HG03469 (cell line): ENCODE data around the gene AGAP2.

Experiments
- ATAC-seq: cut with Tn5 transposase; IDR thresholded peaks from one replicate; pipeline ENCODE4 v1.9.1; 2021; ENCODE audit warnings: mild to moderate bottlenecking, moderate library complexity, moderate number of reproducible peaks; ENCODE audit not compliant: unreplicated experiment

AGAP2 gene

DNA sequence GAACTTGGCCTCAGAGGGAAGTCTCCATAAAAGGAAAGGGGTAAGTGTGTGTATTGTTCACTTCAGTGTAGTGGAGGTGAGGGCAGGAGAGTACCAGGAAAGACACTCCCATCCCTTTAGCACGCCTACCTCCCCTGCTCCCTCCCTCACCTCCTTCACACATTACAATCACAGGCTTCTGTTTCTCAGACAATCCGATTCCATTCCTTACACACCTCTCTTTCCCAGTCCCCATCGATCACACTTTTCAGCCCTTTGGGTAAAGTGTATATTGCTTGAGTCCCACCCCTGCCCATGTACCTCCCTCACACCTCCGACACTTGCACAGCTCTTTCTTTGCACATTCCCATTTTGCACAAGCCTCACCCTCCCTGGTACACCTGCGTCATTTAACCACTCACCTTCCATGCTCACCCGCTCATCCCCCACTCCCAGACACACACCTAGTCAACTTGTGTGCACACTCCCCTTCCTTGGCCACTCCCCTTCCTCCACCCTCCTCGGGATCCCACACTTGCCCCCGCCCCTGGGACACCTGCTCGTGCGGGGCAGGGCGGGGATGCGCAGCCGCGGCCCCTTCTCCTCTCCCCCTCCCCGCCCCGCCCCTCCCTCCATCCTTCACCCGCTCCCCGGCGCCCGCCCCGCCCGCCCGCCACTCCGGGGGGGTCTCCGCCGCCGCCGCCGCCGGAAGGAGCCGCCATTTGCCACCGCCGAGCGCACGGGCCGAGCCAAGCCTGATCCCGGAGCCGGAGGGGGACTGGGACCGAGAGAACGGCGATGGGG lies 16.1 kb upstream of the AGAP2 start, which contains the start of gene MARCHF9:
TSS of gene MARCHF9 (plus strand) at position 693 of the 783 bp plus-strand sequence. CDS start 426 bp downstream, outside the sequence.
- no peak for ATAC-seq

DNA sequence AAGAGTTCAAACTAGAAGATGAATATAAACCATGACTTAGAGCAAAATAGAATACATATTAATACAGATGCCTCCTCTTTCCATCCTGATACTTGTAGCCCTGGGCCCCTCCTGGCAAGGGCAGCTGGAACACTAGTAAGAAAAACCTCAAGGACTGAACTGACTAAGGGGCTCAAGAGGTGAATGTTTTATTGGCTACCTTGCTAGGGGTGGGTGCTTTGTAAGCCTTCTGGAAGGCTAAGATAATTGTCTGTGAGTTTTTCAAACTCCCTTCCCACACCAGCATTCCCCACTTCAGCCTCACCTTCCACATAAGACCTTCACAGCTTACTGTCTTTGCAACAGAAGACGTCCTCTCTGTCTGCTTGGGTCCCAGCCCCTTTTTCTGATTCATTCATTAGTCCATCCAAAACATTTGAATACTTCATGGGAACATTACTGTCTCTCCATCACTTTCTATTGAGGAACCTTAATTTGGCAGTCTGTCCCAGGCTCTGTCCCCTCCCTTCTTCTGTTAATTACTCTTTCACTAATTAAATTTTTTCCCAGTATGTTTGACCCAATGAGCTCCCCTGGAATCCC lies 15.3 kb upstream of the AGAP2 start:
- no peak for ATAC-seq

DNA sequence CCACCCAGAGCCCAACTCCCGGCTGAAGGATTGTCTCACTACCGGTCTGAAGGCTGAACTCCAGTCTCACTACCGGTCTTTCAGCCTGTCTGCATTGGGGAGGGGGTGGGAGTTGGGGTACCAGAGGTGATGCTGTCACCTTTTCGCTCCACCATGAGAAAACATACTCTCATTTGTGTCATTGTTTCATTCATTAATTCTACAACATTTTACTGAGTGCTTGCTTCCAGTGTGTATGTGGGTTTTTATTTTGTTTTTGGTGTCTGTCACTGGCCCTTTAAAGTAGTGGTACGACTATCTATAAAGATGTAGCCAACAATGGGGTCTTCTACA lies 14.1 kb upstream of the AGAP2 start:
- ATAC-seq: no peak

DNA sequence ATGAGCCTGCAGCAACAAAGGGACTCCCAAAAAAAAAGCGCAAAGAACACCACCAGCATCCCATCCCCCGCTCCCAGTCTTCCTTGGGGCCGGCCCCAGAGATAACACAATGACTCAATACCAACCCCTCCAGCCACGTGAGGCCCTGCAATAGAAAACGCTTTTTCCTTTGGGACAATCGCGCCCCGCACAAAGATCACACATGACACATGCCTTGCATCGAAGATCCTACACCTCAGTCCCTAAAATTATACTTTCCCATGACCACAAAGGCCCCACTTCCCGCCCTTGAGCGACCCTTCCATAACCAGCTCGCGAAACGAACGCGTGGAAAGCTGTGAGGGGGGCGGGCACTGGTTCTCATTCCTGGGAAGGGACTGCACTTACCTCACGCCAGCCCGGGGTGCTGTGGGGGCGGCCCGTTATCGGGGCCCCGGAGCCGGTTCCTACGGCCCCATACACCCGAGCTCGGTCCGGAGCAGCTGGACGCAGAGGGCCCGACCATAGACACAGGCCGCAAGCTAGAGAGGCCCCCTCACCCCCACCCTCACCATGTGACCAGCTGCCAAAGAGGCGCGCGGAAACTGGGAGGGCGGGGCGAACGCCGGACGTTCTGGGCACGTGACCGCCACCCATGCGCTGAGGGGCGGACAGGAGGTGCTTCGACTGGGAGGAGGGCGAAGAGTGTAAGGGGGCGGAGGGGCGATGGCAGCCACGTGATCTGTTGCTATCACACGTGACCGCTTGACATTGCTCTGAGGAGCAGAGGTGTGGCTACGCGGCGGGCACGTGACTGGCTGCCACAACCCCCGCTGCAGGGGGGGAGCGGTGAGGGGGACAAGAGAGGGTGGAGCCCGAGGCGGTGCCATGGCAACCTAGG lies 13.5 kb upstream of the AGAP2 start, which contains the start of gene CDK4:
TSS of gene CDK4 (minus strand) at position 523 of the 880 bp plus-strand sequence. CDS start 593 bp downstream, outside the sequence.
- peak; percentile 66 for ATAC-seq

DNA sequence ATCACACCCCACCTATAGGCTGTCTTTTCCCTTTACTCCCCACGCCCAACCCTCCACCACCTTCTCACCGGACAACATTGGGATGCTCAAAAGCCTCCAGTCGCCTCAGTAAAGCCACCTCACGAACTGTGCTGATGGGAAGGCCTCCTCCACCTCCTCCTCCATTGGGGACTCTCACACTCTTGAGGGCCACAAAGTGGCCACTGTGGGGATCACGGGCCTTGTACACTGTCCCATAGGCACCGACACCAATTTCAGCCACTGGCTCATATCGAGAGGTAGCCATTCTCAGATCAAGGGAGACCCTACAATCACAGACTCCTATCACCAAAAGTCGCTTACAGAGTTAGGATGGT lies 12.9 kb upstream of the AGAP2 start:
- no peak for ATAC-seq

DNA sequence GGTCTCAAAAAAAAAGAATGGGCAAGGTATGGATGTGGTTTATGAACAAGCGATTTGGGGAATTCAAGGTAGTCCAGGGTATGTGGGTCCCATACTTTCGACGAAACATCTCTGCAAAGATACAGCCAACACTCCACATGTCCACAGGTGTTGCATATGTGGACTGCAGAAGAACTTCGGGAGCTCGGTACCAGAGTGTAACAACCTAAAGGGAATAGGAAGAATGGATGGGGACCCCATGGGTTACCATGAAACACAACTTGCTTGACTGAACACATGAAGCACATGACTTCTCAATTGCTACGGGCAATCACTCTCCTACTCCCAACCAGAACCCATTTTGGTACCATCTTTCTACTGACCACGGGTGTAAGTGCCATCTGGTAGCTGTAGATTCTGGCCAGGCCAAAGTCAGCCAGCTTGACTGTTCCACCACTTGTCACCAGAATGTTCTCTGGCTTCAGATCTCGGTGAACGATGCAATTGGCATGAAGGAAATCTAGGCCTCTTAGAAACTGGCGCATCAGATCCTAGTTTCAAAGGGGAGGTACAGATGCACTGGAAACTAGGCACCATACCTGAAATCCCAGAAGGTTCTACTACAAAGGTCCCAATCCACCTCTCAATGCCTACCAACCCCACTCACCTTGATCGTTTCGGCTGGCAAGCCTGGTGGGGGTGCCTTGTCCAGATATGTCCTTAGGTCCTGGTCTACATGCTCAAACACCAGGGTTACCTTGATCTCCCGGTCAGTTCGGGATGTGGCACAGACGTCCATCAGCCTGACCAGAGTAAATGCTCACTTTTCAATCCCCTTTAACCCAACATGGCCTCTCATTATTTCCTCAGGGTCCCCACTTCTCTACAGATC lies 12.3 kb upstream of the AGAP2 start:
- no peak for ATAC-seq

DNA sequence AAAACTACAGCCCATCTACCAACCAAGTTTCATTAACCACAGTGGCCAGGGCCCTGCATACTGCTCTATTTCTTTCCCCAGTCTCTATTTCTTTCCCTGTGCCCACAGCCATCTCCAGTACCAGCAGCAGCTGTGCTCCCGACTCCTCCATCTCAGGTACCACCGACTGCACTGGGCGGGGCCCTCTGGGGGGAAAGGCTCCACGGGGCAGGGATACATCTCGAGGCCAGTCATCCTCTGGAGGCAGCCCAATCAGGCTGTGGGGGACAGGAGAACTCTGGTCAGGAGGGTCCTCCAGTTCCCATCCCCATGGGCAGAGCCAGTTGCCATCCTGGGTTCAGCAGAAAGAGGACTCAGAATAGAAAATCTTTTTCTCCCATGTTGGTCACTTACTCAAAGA lies 10.5 kb upstream of the AGAP2 start:
- ATAC-seq: no peak

DNA sequence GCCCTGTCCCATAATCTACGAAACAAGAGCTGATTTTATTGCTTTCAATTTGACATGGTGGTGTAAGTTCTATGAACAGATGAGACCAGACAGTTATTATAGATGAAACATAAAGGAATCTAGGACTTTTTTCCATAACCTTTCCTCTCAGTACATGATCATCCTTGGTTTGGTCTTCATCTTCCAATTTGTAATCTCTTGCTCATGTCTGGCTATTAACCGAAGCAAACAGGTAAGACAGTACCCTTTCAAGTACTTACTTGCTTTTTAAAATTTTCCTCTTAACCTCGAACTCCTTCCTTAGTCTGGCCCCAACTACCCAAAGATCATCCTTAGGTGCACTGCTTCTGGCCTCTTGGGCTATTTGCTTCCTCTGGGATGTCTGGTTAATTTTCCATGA lies 7.5 kb upstream of the AGAP2 start:
- no peak for ATAC-seq

DNA sequence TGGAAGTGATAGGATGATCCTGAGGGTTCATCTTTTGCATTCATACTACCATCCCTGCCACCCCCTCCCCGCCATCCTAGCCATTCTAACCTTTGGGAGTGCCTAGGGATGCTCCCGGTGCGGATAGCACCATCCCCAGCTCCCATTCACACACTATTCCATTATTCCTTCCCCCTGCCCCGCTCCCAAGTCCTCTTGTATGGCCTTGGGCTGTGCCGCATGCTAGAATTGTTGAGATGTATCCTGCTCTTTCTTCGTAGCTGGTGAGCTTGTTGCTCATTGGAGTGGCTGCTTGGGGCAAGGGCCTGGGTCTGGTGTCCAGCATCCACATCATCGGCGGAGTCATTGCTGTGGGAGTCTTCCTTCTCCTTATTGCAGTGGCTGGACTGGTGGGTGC lies 6.9 kb upstream of the AGAP2 start:
- ATAC-seq: no peak

DNA sequence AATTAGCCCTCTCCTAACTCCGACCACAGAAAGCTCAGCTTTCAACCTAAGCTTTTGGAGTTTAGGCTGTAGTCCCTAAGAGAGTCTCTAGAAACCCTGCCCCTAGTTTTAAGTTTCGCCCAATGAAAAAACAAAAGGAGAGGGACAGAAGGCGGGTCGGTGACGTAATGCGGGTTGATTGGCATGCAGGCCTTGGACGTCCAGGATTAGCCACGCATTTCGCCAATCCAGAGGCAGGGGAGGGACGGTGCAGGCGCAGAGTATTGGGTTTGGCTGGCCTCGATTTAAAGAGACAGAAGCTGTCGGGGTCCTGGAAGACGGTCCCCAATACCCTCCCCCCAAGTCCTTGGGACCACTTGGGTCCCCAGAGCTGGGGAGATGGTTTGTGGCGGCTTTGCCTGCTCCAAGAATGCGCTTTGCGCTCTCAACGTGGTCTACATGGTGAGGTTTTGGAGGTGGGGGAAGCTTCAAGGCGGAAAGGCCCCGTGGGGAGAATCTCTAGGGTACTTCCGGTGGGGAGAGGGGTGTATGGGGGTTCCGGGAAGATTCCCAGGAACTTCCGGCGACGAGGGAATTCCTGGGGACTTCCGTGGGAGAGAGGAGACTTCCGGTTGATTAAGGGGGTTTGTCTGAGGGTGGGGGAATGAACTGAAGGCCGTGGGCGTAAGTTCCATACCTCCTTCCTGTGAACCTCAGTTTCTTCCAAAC lies 6.4 kb upstream of the AGAP2 start, which contains the start of gene TSPAN31:
TSS of gene TSPAN31 (plus strand) at position 263 of the 708 bp plus-strand sequence. CDS start at position 379, 116 bp downstream.
- ATAC-seq: peak; percentile 38

DNA sequence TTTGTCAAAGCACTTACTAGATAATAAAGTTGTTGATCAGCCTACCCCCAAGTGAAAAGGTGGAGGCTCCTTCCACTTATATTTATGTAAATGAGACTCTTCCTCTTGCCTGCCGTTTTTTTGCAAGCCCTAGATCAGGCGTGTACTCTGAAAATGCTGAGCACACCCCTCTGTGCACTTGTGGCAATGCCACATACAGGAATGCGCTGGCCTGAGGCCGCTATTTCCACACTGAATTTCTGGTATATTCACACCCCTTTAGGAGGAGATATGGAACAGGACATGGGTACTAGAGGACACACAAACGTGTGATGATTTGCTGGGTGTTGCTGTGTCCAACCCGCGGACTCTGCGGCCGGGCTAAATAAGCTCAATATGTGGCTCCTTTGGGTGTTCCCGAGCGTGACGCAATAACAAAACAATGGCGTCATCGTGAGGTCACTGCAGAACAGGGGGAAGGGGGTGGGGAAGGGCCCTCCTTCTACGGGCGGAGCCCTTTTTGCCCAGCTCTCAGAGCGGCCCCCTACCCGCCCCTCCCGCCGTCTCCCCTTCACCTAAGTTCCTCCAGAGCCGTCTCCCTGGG lies 5.7 kb upstream of the AGAP2 start:
- ATAC-seq: peak; percentile 6

DNA sequence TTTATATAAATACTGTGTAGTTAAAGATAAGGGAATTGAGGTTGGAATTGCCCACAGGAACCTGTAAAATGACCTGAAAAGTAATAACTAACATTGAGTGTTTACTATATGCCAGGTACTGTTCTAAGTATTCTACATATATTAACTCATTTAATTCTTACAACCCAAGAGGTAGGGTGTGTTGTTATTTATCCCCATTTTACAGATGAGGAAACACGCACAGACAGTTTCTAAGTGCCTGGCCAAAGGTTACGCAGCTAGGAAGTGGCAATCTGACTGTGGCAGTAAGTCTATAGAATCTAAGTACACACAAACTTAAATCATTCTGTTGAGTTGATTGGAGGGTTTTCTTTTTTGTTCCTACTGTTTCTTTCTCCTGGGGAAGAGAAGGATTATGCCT lies 5.2 kb upstream of the AGAP2 start:
- no peak for ATAC-seq

DNA sequence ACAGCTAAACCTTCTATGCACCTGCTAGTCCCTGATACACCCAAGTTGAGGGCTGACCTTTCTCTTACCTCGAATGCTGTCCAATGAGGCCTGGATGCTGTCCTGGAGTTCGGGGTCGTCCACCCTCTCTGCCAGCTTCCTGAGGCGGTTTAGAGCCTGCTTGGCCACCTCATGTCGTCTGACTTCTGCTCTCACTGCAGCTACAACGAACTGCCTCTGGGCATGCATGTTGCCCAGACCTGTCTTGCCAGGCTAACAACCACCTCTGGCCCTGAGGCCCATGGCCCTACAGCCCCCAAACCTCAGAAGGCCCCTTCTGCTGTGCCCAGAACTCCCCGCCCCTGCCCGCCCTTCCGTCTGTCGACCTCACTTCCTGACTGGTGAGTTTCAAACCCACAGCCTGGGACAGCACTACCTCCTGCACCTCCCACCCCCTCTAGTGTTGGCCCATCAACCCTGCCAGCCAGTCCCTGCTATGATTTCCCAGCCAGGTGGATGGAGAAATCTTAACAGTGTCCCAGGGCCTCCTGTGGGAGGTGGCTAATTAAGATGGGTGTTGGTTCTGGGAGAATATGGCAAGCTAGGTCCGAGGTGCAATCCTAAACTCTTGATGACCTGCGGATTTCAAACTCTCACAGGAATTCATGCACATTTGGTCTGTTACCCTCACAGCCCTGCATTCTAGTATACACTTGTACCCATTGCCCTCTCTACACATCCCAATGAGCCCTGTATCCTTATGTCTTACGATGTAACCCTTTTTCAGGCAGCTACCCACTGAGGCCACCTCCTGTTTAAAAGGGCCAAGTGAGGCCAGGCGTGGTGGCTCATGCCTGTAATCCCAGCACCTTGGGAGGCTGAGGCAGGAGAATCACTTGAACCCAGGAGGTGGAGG lies 3.5 kb upstream of the AGAP2 start:
- peak; percentile 44 for ATAC-seq

DNA sequence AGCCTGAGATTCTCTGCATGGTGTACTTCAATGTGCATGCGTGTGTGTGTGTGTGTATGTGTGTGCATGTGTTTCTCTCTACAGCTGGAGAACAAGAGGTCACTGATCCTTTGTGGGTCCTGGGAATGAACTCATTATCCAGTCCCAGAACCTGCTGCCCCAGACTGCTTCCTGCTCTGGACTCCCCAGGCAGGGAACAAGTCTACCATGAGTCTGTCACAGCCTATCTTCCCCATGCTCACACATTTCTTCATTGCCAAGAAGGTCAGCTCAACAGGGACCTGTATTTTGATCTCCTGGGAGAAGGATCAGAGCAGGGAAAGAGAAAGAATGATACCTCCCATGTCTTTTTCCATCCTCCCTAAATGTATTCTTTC lies 2.9 kb upstream of the AGAP2 start:
- ATAC-seq: no peak

DNA sequence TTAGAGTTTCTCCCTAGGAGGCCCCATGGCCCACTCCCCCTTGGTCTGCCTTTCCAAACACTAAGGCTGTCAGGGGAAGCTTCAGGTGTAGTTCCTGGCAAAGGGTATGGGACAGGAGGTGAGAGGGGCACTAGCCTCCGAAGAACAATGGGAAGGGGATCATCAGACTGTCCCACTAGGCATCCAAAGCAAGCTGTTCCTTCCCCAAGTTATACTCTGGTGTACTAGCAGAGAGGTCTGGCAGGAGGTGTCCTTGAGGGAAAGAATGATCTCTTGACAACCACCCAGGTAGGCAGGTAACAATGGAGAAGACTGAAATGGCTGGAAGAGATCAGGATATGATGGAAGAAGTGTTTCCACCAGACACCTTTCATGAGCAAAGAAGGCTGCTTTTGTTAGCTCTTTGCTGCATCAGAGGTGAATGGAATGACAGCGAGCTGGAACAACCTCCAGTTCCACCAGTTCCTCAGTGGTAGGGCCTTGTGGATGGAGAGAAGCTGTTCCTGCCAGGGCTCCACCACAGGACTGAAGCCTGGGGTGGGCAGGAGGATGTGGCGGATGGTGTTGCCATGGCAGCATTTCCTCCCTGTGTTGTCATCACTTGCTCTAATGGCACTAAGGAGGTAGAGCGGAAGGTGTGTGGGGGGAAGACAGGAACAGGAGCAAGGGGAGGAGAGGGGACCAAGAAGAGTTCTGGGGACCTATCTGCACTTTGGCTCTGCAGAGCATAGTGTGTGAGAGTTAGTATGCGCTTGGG lies 2.3 kb upstream of the AGAP2 start:
- ATAC-seq: peak; percentile 55

DNA sequence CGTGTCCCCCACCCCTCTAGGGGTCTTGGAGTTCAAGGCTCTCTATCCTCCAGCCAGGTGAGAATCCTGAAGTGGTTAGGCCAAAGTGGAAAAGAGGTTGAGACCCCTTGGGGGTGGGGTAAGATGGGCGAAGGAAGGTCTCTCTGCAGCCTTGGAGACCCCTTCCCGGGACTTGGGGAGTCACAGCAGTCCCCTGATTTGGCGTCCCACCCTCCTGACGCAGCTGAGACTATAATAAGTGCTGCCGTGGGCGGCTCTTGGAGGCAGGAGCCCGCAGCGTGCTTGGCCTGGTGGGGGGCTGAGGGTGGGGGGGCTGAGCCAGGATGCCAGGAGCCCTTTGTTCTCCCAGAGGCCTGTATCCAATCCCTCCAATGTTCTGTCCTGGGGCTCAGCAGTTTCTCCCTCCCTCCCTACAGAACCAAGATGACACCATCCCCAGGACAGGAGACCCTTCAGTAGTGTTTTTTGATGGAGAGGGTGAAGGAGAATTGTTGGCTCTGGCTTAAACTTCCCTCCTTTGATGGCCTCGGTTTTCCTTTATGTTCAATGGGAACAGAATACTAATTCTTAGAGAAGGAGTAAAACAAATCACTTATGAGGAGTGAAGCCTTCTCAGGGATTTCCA lies 1.5 kb upstream of the AGAP2 start:
- ATAC-seq: no peak

DNA sequence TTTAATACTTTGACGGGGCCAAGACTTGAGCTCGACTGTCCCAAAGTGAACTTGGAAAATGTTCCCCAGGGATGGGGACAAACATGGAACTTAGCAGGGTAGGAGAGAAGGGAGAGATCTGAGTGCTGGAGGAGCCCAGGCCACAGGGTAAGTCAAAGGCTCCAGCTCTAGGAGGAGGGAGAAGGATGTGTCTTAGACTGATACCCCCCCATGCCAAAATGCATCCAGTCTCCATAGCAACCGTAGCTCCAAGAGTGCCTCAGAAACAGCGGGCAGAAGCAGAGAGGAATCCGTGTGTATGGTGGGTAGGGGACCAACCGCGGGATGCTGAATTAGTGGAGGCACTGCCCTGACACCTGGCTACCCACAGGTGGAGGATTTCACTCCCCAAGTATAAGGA lies 845 bp upstream of the AGAP2 start:
- ATAC-seq: no peak
